Liver (tissue), 9 donors: Measurements from ENCODE around the gene SLIT1. TPM values are rescaled to one million over a fixed set of nuclear protein-coding genes. Genes with fewer than 3 reads are reported as not detected.

Experiments
- DNase-seq: peaks from one replicate; pipeline ENCODE4 v3.0.0-alpha.2; 2017; ENCODE audit warnings: low spot score
- H3K27ac ChIP-seq, 2 donors: one replicate each; pipeline ENCODE4 v1.7.0; 2013; ENCODE audit warnings: inconsistent platforms in 2 of 2, low read length in 2 of 2, control low read depth in 1 of 2, low read depth in 1 of 2, mild to moderate bottlenecking in 1 of 2
- H3K27me3 ChIP-seq, 4 donors: one replicate each; pipeline versions ENCODE4 v1.6.1 to v1.7.0; 2013; ENCODE audit warnings: low read length in 3 of 4, inconsistent platforms in 1 of 4, mild to moderate bottlenecking in 1 of 4, moderate library complexity in 1 of 4; ENCODE audit not compliant: control insufficient read depth in 4 of 4, insufficient read depth in 4 of 4
- H3K36me3 ChIP-seq, 4 donors: one replicate each; pipeline versions ENCODE4 v1.6.1 to v1.7.0; 2013; ENCODE audit warnings: low read length in 3 of 4, mild to moderate bottlenecking in 3 of 4, low read depth in 1 of 4, moderate library complexity in 1 of 4; ENCODE audit not compliant: control insufficient read depth in 4 of 4, insufficient read depth in 3 of 4
- H3K4me1 ChIP-seq, 4 donors: one replicate each; pipeline versions ENCODE4 v1.6.1 to v1.7.0; 2013; ENCODE audit warnings: low read length in 3 of 4, mild to moderate bottlenecking in 3 of 4, moderate library complexity in 1 of 4; ENCODE audit not compliant: control insufficient read depth in 4 of 4, insufficient read depth in 4 of 4
- H3K4me3 ChIP-seq, 3 donors: one replicate each; pipeline versions ENCODE4 v1.6.1 to v1.7.0; 2013; ENCODE audit warnings: low read length in 3 of 3, control low read depth in 1 of 3, low read depth in 1 of 3, mild to moderate bottlenecking in 1 of 3
- H3K9ac ChIP-seq, 2 donors: one replicate each; pipeline ENCODE4 v1.7.0; 2013; ENCODE audit warnings: low read length in 2 of 2, mild to moderate bottlenecking in 2 of 2, moderate library complexity in 2 of 2, control low read depth in 1 of 2, low read depth in 1 of 2
- H3K9me3 ChIP-seq, 4 donors: one replicate each; pipeline versions ENCODE4 v1.6.1 to v1.7.0; 2013; ENCODE audit warnings: low read length in 3 of 4; ENCODE audit not compliant: control insufficient read depth in 4 of 4
- ATF3 ChIP-seq: IDR thresholded peaks from 2 replicates; pipeline ENCODE4 v1.6.1; 2016; ENCODE audit warnings: antibody characterized with exemption
- EGR1 ChIP-seq, 2 donors: IDR thresholded peaks; 2 replicates each; pipeline ENCODE4 v1.6.1; 2016 to 2018; ENCODE audit warnings: antibody characterized with exemption in 2 of 2, low read depth in 2 of 2
- FOXA1 ChIP-seq: IDR thresholded peaks from 2 replicates; pipeline ENCODE4 v1.6.1; 2016; ENCODE audit warnings: antibody characterized with exemption
- FOXA2 ChIP-seq: IDR thresholded peaks from 2 replicates; pipeline ENCODE4 v1.6.1; 2016; ENCODE audit warnings: antibody characterized with exemption
- GABPA ChIP-seq, 2 donors: IDR thresholded peaks in 1 of 2; conservative IDR thresholded peaks in 1 of 2; 2 replicates each; pipeline ENCODE4 v1.6.1; 2016; ENCODE audit warnings: antibody characterized with exemption in 2 of 2, mild to moderate bottlenecking in 1 of 2, moderate library complexity in 1 of 2
- HNF4A ChIP-seq, 2 donors: conservative IDR thresholded peaks; 2 replicates each; pipeline ENCODE4 v1.6.1; 2016; ENCODE audit warnings: antibody characterized with exemption in 2 of 2, mild to moderate bottlenecking in 2 of 2
- HNF4G ChIP-seq: IDR thresholded peaks from 2 replicates; pipeline ENCODE4 v1.6.1; 2016; ENCODE audit warnings: antibody characterized with exemption
- JUND ChIP-seq, 2 donors: IDR thresholded peaks; 2 replicates each; pipeline ENCODE4 v1.6.1; 2016; ENCODE audit warnings: antibody characterized with exemption in 2 of 2
- NR2F2 ChIP-seq: IDR thresholded peaks from 2 replicates; pipeline ENCODE4 v1.6.1; 2016; ENCODE audit warnings: antibody characterized with exemption
- RAD21 ChIP-seq, 2 donors: IDR thresholded peaks; 2 replicates each; pipeline ENCODE4 v1.6.1; 2016; ENCODE audit warnings: antibody characterized with exemption in 2 of 2, mild to moderate bottlenecking in 2 of 2
- RXRA ChIP-seq, 2 donors: IDR thresholded peaks; 2 replicates each; pipeline ENCODE4 v1.6.1; 2017 to 2018; ENCODE audit warnings: antibody characterized with exemption in 2 of 2, mild to moderate bottlenecking in 1 of 2
- SP1 ChIP-seq: IDR thresholded peaks from 2 replicates; pipeline ENCODE4 v1.6.1; 2018; ENCODE audit warnings: antibody characterized with exemption, mild to moderate bottlenecking
- TAF1 ChIP-seq: conservative IDR thresholded peaks from 2 replicates; pipeline ENCODE4 v1.6.1; 2016; ENCODE audit warnings: antibody characterized with exemption, mild to moderate bottlenecking
- YY1 ChIP-seq: IDR thresholded peaks from 2 replicates; pipeline ENCODE4 v1.6.1; 2016; ENCODE audit warnings: antibody characterized with exemption, mild to moderate bottlenecking
- WGBS: extraction: QIAGEN DNeasy Blood & Tissue Kit; methylation state at CpG from one replicate; pipeline ENCODE4 v1.1.7; 2013; 5-methylcytosine and 5-hydroxymethylcytosine counted together
- polyA plus RNA-seq, 2 donors: library from polyadenylated mRNA; stranded (reverse) in 1 of 2; unstranded in 1 of 2; fragments of 200-250 nt in 1 of 2; fragments of >200 nt in 1 of 2; fragmentation: Nextera tagmentation in 1 of 2; extraction: Ambion mirVana in 1 of 2; gene quantifications; one replicate each; pipeline versions ENCODE4 v1.2.1 to v1.2.3, GENCODE V29; 2013 to 2015
- total RNA-seq, 2 donors: library from RNA; depleted of rRNA; stranded (reverse); fragments of >200 nt; gene quantifications; one replicate each; pipeline ENCODE4 v1.2.3, GENCODE V29; 2014
- TF ChIP-seq, protein P1 (sequence below): IDR thresholded peaks from 2 replicates; pipeline ENCODE4 v1.6.1; 2016; ENCODE audit warnings: antibody characterized with exemption
- TF ChIP-seq, protein P2 (sequence below): IDR thresholded peaks from 2 replicates; pipeline ENCODE4 v1.6.1; 2016; ENCODE audit warnings: antibody characterized with exemption, mild to moderate bottlenecking
- TF ChIP-seq, protein P3 (sequence below): IDR thresholded peaks from 2 replicates; pipeline ENCODE4 v1.6.1; 2016; ENCODE audit warnings: antibody characterized with exemption
- TF ChIP-seq, protein P4 (sequence below): fragments of 150-350 bp; IDR thresholded peaks from 2 replicates; pipeline ENCODE4 v1.5.1; 2017; ENCODE audit warnings: improper control_type of control experiment, low read depth, low read length; ENCODE audit not compliant: missing input control
- donor health status: healthy.
- donor health status: healthy.
- donor health status: healthy.
- donor health status: healthy.
- donor health status: healthy.

Gene SLIT1
- total and polyA plus RNA-seq, 4 donors: under 0.01 to 0.14 (median 0.06) TPM

DNA sequence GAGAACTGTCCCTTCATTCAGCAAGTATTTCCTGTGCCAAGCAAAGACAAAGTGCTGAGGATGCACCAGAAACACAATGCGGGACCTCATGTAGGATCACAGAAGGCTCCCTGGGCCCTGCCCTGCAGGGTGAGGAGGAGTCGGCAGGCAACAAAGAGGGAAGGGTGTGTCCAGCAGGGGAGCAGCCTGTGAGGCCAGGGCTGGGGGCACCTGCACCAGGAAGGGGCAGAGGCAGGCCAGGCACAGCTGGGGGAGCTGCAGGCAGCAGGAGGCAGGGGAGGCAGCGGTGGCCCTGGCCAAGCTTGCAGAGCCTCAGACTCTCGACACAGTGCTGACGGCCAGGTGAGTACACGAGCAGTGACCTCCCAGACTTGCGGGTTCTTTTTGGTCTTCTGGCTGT, 123.3 kb downstream of the SLIT1 start:
- no peak overlapping the region for H3K4me3 ChIP-seq
- no peak overlapping the region for H3K27ac ChIP-seq
- no peaks in the 10 kb centered on the region for H3K27me3 ChIP-seq
- no peak for DNase-seq
- 87% methylated on average over 7 of the region's 7 CpGs for WGBS
- no peak overlapping the region for H3K9ac ChIP-seq
- H3K4me1 ChIP-seq: no peaks in the 10 kb centered on the region
- TF ChIP-seq SP1: no peak
- no peak for TF ChIP-seq YY1
- TF ChIP-seq, protein P1, sequence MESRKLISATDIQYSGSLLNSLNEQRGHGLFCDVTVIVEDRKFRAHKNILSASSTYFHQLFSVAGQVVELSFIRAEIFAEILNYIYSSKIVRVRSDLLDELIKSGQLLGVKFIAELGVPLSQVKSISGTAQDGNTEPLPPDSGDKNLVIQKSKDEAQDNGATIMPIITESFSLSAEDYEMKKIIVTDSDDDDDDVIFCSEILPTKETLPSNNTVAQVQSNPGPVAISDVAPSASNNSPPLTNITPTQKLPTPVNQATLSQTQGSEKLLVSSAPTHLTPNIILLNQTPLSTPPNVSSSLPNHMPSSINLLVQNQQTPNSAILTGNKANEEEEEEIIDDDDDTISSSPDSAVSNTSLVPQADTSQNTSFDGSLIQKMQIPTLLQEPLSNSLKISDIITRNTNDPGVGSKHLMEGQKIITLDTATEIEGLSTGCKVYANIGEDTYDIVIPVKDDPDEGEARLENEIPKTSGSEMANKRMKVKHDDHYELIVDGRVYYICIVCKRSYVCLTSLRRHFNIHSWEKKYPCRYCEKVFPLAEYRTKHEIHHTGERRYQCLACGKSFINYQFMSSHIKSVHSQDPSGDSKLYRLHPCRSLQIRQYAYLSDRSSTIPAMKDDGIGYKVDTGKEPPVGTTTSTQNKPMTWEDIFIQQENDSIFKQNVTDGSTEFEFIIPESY: no peak
- TF ChIP-seq, protein P2, sequence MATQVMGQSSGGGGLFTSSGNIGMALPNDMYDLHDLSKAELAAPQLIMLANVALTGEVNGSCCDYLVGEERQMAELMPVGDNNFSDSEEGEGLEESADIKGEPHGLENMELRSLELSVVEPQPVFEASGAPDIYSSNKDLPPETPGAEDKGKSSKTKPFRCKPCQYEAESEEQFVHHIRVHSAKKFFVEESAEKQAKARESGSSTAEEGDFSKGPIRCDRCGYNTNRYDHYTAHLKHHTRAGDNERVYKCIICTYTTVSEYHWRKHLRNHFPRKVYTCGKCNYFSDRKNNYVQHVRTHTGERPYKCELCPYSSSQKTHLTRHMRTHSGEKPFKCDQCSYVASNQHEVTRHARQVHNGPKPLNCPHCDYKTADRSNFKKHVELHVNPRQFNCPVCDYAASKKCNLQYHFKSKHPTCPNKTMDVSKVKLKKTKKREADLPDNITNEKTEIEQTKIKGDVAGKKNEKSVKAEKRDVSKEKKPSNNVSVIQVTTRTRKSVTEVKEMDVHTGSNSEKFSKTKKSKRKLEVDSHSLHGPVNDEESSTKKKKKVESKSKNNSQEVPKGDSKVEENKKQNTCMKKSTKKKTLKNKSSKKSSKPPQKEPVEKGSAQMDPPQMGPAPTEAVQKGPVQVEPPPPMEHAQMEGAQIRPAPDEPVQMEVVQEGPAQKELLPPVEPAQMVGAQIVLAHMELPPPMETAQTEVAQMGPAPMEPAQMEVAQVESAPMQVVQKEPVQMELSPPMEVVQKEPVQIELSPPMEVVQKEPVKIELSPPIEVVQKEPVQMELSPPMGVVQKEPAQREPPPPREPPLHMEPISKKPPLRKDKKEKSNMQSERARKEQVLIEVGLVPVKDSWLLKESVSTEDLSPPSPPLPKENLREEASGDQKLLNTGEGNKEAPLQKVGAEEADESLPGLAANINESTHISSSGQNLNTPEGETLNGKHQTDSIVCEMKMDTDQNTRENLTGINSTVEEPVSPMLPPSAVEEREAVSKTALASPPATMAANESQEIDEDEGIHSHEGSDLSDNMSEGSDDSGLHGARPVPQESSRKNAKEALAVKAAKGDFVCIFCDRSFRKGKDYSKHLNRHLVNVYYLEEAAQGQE: no peak
- no peak for TF ChIP-seq JUND (IDR thresholded peaks at IDR 0.05)
- TF ChIP-seq RXRA (IDR thresholded peaks at IDR 0.05): no peak
- TF ChIP-seq HNF4A (conservative IDR thresholded peaks at IDR 0.05): no peak
- TF ChIP-seq HNF4G: no peak
- no peak for TF ChIP-seq NR2F2
- TF ChIP-seq TAF1: no peak
- TF ChIP-seq ATF3: no peak
- TF ChIP-seq, protein P3, sequence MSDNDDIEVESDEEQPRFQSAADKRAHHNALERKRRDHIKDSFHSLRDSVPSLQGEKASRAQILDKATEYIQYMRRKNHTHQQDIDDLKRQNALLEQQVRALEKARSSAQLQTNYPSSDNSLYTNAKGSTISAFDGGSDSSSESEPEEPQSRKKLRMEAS: no peak
- TF ChIP-seq FOXA2: no peak
- no peak for TF ChIP-seq RAD21 (IDR thresholded peaks at IDR 0.05)
- TF ChIP-seq, protein P4, sequence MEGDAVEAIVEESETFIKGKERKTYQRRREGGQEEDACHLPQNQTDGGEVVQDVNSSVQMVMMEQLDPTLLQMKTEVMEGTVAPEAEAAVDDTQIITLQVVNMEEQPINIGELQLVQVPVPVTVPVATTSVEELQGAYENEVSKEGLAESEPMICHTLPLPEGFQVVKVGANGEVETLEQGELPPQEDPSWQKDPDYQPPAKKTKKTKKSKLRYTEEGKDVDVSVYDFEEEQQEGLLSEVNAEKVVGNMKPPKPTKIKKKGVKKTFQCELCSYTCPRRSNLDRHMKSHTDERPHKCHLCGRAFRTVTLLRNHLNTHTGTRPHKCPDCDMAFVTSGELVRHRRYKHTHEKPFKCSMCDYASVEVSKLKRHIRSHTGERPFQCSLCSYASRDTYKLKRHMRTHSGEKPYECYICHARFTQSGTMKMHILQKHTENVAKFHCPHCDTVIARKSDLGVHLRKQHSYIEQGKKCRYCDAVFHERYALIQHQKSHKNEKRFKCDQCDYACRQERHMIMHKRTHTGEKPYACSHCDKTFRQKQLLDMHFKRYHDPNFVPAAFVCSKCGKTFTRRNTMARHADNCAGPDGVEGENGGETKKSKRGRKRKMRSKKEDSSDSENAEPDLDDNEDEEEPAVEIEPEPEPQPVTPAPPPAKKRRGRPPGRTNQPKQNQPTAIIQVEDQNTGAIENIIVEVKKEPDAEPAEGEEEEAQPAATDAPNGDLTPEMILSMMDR: no peak
- TF ChIP-seq EGR1 (IDR thresholded peaks at IDR 0.05; ENCODE audit: low read depth in 2 of 2): no peak
- no peak for TF ChIP-seq GABPA (IDR thresholded peaks at IDR 0.05 in 1 of 2, conservative IDR thresholded peaks at IDR 0.05 in 1 of 2)
- TF ChIP-seq FOXA1: no peak
- H3K36me3 ChIP-seq: no peaks in the 10 kb centered on the region
- no peaks in the 10 kb centered on the region for H3K9me3 ChIP-seq

GRCh38 chr10:97062046-97062445, 123.7 kb downstream of the SLIT1 start:
- Histone ChIP-seq H3K4me3 (no peak overlapping the region), H3K9me3 (no peaks in the 10 kb centered on the region), H3K27ac (no peak overlapping the region), H3K36me3 (no peaks in the 10 kb centered on the region), H3K4me1 (no peaks in the 10 kb centered on the region), H3K27me3 (no peaks in the 10 kb centered on the region), H3K9ac (no peak overlapping the region)
- TF ChIP-seq HNF4A (conservative IDR thresholded peaks at IDR 0.05) (no peak), GABPA (IDR thresholded peaks at IDR 0.05 in 1 of 2, conservative IDR thresholded peaks at IDR 0.05 in 1 of 2) (no peak), TAF1 (no peak), HNF4G (no peak), SP1 (no peak), FOXA2 (no peak), YY1 (no peak)
- TF ChIP-seq, protein P1: no peak
- WGBS: 88% methylated on average over 5 of the region's 5 CpGs
- no peak for DNase-seq
